Measurements from ENCODE around the gene ADAMTS18.

- no peak for TF ChIP-seq ZNF266 (tag by site-specific recombination; IDR thresholded peaks at IDR 0.05; ENCODE audit: low read depth)
- no peak for TF ChIP-seq ZNF843 (tag by site-specific recombination; IDR thresholded peaks at IDR 0.05)
- TF ChIP-seq, protein P1, sequence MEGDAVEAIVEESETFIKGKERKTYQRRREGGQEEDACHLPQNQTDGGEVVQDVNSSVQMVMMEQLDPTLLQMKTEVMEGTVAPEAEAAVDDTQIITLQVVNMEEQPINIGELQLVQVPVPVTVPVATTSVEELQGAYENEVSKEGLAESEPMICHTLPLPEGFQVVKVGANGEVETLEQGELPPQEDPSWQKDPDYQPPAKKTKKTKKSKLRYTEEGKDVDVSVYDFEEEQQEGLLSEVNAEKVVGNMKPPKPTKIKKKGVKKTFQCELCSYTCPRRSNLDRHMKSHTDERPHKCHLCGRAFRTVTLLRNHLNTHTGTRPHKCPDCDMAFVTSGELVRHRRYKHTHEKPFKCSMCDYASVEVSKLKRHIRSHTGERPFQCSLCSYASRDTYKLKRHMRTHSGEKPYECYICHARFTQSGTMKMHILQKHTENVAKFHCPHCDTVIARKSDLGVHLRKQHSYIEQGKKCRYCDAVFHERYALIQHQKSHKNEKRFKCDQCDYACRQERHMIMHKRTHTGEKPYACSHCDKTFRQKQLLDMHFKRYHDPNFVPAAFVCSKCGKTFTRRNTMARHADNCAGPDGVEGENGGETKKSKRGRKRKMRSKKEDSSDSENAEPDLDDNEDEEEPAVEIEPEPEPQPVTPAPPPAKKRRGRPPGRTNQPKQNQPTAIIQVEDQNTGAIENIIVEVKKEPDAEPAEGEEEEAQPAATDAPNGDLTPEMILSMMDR (tag by site-specific recombination; IDR thresholded peaks at IDR 0.05), result no peak
- no peak for TF ChIP-seq ZFHX2 (tag by site-specific recombination; conservative IDR thresholded peaks at IDR 0.05)
- no peak for TF ChIP-seq ZFP69B (tag by site-specific recombination; IDR thresholded peaks at IDR 0.05)
- no peak for TF ChIP-seq ZNF174 (tag by site-specific recombination; IDR thresholded peaks at IDR 0.05)
- TF ChIP-seq, protein P2, sequence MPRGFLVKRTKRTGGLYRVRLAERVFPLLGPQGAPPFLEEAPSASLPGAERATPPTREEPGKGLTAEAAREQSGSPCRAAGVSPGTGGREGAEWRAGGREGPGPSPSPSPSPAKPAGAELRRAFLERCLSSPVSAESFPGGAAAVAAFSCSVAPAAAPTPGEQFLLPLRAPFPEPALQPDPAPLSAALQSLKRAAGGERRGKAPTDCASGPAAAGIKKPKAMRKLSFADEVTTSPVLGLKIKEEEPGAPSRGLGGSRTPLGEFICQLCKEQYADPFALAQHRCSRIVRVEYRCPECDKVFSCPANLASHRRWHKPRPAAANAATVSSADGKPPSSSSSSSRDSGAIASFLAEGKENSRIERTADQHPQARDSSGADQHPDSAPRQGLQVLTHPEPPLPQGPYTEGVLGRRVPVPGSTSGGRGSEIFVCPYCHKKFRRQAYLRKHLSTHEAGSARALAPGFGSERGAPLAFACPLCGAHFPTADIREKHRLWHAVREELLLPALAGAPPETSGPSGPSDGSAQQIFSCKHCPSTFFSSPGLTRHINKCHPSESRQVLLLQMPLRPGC (tag by site-specific recombination; IDR thresholded peaks at IDR 0.05), result no peak
These were observed 104.3 kb downstream of the ADAMTS18 start for GRCh38 chr16:77330332-77331042.

Data from HEK293 (cell line).